Omental fat pad (tissue), 4 donors: Measurements from ENCODE around the gene GUCY2D. TPM values are rescaled to one million over a fixed set of nuclear protein-coding genes. Genes with fewer than 3 reads are reported as not detected.

Experiments
- ATAC-seq: fragments of 150-250 bp; one replicate; pipeline ENCODE4 v1.9.1; 2016; ENCODE audit warnings: mild to moderate bottlenecking, moderate library complexity; ENCODE audit not compliant: low FRiP score
- DNase-seq: peaks from one replicate; pipeline ENCODE4 v3.0.0-alpha.2; 2019; ENCODE audit warnings: low spot score
- total RNA-seq, 4 donors: library from RNA; depleted of rRNA; stranded (reverse); fragments of >200 nt; gene quantifications; one replicate each; pipeline ENCODE4 v1.1.0, GENCODE V29; 2016
- TF ChIP-seq, protein P1 (sequence below), 3 donors: fragments of 450-650 bp; IDR thresholded peaks; one replicate each; pipeline ENCODE4 v1.5.1; 2016 to 2017; ENCODE audit warnings: antibody characterized with exemption in 3 of 3, mild to moderate bottlenecking in 3 of 3, moderate library complexity in 2 of 3

The GUCY2D gene
- total RNA-seq, 4 donors from 2014 or later, result 0.09 to 0.12 TPM; not detected in 2

GRCh38 chr17:8038954-8039610 lies 36.7 kb downstream of the GUCY2D start, which contains the start of gene ALOX15B:
ALOX15B (plus strand) TSS chr17:8039059; CDS start chr17:8039156, 97 bp downstream.
- peak; percentile 14 for ATAC-seq
- TF ChIP-seq, protein P1, sequence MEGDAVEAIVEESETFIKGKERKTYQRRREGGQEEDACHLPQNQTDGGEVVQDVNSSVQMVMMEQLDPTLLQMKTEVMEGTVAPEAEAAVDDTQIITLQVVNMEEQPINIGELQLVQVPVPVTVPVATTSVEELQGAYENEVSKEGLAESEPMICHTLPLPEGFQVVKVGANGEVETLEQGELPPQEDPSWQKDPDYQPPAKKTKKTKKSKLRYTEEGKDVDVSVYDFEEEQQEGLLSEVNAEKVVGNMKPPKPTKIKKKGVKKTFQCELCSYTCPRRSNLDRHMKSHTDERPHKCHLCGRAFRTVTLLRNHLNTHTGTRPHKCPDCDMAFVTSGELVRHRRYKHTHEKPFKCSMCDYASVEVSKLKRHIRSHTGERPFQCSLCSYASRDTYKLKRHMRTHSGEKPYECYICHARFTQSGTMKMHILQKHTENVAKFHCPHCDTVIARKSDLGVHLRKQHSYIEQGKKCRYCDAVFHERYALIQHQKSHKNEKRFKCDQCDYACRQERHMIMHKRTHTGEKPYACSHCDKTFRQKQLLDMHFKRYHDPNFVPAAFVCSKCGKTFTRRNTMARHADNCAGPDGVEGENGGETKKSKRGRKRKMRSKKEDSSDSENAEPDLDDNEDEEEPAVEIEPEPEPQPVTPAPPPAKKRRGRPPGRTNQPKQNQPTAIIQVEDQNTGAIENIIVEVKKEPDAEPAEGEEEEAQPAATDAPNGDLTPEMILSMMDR (IDR thresholded peaks at IDR 0.05), result no peak
- DNase-seq, result no peak

GRCh38 chr17:8039611-8040168 lies 37.3 kb downstream of the GUCY2D start:
- DNase-seq, result no peak
- no peak for ATAC-seq
- TF ChIP-seq, protein P1 (IDR thresholded peaks at IDR 0.05), result no peak

DNA sequence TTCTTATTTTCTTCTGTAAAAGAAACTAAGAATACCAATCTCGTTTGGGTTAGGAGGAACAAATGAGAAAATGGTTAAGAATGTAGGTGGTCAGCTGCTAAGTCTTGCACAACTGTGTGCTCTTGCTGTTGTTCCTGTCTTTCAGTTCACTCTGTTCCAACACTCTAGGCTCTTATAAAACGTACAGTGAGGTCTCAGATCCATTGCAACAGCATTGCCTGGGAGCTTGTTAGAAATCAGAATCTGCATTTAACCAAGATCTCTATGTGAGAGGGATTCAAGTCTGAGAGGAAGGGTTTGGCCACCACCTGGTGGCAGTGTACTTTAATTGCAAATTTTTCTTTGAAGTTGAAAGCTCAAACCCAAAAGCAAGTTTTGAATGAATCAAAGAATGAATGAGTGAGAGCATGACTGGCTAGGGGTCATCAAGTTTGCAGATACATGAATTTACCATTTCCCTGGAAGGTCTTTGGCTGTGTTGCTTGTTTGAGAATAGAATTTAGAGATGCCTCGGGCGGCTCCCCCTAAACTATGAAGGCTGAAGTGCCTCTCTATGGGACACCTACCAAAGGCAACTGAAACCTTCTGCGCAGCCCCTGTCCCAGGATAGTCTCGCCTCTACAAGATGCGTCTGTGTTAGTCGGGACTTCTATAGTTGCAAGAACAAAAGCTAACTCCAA lies 39.0 kb downstream of the GUCY2D start:
- TF ChIP-seq, protein P1 (IDR thresholded peaks at IDR 0.05), result no peak
- ATAC-seq, result peak; percentile 81
- DNase-seq, result no peak

DNA sequence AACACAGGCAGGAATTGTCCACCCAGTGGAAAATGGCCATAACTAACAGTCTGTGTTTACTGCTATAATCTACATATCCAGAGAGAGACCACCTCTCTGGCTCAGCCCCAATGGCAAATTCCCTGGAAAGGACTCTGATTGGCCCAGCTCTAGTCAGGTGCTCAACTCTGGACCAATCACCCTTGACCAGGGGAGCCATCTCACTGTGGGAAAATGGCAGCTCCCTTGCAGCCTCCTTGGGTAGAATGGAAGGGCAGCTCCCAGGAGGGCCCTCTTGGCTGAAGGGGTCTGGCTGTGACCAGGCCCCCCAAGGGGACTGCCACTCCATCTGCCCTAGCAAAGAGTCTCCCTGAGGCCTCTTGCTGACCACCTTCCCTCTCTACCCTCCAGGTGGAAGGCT lies 39.6 kb downstream of the GUCY2D start:
- DNase-seq, result no peak

DNA sequence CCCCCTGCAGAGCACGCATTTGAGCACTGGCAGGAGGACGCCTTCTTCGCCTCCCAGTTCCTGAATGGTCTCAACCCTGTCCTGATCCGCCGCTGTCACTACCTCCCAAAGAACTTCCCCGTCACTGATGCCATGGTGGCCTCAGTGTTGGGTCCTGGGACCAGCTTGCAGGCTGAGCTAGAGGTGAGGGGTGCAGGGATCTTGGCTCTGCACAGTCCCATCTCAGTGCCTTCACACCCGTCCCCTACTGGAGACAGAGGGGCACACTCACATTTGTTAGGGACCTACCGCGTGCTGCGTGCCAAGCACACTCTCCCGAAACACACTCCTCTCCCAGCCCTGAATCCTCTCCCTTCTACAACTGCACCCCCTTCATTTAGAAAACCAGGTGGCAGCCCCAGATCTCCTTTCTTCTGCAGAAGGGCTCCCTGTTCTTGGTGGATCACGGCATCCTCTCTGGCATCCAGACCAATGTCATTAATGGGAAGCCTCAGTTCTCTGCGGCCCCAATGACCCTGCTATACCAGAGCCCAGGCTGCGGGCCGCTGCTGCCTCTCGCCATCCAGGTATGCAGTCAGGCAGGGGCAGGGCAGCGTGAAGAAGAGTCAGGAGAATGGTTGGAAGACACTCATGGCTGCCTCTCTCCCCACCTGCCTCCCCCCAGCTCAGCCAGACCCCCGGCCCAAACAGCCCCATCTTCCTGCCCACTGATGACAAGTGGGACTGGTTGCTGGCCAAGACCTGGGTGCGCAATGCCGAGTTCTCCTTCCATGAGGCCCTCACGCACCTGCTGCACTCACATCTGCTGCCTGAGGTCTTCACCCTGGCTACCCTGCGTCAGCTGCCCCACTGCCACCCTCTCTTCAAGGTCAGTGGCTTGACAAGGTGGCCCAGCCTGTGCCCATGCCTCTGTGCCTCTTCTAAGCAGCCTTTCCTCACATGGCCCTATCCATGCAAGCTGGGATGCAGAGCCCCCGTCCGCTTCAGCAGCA lies 42.7 kb downstream of the GUCY2D start:
- TF ChIP-seq, protein P1 (IDR thresholded peaks at IDR 0.05), result no peak
- ATAC-seq (no peak), DNase-seq (no peak)

More for the DNA sequence above, 39.6 kb downstream of the GUCY2D start:
- ATAC-seq, result no peak
- TF ChIP-seq, protein P1 (IDR thresholded peaks at IDR 0.05), result no peak

DNA sequence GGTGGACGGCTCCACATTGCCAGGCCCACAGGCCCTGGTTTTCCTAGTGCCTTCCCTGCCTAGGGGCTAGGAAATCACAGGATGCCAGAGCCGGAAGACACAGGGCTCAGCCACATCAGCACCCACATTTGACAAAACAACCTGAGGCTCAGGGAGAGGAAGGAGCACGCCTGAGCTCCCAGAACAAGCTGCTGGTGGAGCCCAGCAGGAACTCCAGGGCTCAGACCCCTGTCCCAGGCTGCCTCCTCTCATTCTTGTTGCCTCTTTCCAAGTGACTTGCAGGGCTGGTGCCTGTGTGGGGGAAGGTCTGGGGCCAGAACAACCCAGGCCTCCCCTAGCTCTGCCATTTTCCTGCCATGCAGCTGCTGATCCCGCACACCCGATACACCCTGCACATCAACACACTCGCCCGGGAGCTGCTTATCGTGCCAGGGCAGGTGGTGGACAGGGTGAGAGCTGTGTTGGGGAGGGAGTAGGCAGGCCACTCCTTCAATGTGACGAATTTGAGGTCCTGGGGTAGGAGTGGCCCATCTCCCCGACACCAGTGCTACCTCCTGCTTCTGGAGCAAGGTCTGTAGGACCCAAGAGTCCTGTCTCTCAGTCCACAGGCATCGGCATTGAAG lies 44.0 kb downstream of the GUCY2D start:
- no peak for ATAC-seq
- DNase-seq, result no peak
- TF ChIP-seq, protein P1 (IDR thresholded peaks at IDR 0.05), result no peak
